HG02763 (cell line): ENCODE data around the gene RYR2.

ENCODE experiments used
- ATAC-seq: cut with Tn5 transposase; IDR thresholded peaks from one replicate; pipeline ENCODE4 v1.9.1; 2021; ENCODE audit warnings: mild to moderate bottlenecking, moderate library complexity; ENCODE audit not compliant: unreplicated experiment

The RYR2 gene

DNA sequence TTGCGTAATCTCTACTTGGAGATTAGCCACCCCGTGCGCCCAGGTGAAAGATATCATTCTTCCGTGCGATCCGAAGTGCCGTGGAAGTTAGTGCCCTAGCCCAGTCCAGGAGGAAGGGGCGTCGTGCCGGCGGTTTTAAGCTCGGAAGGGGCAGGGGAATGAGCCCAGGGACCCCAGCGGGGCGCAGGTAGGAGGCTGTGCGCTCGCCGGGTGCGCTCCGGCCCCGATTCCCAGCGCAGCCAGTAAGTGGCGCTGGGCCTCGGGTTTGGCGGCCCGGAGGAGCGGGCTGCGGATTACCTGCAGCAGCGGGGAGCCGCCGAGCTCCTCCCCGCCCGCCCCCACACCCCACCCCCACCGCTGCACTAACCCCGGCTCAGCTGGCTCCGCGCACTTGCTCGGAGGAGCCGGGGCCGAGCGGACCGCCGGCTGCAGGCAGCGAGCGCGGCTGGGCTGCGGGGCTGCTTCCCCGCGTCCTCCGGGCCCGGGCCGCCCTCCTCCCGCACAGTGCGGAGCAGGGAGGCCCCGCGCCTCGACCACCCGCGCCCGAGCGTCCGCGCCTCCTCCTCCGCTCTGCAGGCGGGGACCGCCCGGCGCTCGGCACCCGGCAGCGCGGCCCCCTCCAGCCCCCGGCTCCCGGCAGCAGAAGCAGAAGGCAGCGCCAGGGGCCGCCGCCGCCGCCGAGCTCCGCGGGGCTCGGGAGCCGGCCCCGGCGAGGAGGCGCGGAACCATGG lies at the start of gene RYR2:
RYR2 (plus strand) TSS at position 390 of the 731 bp plus-strand sequence; CDS start at position 728, 338 bp downstream.
- no peak for ATAC-seq

DNA sequence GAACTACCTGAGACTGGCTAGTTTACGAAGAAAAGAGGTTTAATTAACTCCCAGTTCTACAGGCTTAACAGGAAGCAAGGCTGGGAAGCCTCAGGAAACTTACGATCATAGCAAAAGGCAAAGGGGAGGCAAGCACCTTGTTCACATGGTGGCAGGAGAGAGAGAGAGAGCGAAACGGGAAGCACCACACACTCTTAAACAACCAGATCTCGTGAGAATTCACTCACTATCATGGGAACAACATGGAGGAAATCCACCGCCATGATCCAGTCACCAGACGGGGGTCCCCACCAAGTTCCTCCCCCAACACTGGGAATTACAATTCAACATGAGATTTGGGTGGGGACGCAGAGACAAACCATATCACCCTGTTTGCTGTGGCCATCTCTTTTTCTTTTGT lies 49.5 kb upstream of the RYR2 start:
- no peak for ATAC-seq

DNA sequence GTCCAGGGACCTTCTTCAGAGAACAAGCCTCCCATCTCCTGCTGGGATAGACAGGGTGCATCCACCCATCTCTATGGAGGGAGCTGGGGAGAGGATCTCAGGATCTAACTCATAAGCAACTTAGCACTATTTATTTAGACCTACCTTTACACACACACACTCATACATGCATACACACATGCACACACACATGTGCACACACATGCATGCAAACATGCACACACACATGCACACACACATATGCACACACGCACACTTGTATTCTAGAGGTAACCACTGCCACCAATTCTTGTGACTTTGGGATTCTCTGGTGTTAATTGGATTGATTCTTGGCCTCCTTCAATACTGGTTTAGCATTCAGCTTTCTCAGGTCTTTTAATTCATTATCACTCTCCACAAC lies 47.5 kb upstream of the RYR2 start:
- ATAC-seq: no peak

DNA sequence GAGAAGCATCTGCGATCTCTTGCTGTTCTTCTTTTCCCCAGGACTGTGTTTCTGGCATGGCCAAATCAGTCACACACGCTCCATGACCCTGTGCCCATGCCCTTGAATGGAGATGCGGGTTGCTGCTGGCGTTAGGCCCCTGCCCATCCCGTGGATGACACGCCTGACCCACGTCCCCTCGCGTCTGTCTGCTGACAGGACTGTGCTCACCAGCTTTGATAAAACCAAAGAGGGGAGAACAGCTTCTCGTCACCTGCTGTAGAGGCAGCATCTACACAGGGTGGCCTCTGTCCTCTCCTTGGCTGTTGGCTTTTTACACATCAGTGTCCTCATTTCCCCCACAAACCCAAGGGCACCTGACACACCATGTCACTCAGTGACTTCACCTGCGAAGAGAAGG lies 44.6 kb upstream of the RYR2 start:
- no peak for ATAC-seq

DNA sequence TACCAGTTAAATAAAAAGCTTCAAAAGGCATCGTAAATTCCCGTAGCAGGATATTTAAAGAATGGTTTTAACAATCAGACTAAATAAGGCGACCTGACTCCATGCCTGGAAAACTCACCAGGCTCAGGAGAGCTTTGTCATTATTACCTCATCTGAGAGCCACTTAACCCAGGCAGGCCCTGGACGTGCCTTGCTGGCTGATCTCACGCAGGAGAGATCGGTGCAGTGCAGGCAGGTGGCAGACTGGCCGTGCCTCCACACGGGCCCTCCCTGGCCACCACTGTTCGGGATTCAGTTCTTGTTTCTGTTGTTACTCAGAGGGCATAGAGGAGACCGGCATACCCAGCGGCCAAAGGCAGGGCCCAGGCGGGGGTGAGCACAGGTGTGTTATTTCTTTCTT lies 44.1 kb upstream of the RYR2 start:
- ATAC-seq: no peak

DNA sequence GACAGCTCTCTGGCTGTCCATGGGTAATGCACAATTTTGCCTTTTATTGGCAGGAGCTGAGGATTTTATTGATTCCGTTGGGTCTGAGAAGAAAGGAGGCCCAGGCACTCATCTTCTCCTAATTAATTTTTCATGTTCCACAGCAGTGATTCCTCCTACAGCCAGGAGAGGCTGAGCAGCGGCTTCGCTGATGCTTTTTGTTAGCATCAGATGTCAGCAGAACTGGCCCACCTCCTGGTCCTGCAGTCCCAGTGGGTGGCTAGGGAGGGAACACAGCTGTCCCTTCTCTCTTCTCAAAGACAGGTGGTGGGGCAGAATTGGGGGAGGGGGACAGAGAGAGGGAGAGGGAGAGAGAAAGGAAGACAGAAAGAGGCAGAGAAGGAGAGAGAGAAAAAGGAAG lies 43.4 kb upstream of the RYR2 start:
- ATAC-seq: no peak

DNA sequence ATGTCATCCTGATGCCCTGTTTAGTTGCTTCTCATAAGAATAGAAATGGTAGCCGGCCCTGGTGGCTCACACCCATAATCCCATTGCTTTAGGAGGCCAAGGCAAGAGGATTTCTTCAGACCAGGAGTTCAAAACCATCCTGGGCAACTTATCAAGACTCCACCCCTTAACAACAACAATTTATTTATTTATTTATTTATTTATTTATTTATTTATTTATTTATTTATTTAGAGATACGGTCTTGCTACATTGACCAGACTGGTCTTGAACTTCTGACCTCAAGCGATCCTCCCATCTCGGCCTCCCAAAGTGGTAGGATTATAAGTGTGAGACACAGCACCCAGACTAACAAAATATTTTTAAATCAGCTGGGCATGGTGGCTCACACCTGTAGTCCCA lies 41.8 kb upstream of the RYR2 start:
- no peak for ATAC-seq

DNA sequence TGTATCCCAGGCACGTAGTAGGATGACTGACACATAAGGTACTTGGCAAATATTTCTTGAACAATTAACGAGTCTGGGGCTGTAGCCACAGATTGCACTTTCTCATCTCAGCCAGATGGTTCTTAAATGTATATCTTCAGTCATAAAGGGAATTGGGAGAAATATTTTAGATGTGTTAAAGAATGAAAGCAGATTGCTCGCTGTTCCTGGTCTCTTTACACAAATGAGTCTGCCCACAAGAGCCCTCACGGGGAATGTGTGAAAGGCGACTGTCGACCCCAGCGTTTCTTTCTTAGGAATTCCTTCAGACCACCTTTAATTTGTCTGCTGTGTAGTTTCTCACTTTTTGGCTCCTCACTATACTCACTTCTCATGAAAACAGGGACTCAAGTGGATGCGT lies 38.5 kb upstream of the RYR2 start:
- no peak for ATAC-seq

DNA sequence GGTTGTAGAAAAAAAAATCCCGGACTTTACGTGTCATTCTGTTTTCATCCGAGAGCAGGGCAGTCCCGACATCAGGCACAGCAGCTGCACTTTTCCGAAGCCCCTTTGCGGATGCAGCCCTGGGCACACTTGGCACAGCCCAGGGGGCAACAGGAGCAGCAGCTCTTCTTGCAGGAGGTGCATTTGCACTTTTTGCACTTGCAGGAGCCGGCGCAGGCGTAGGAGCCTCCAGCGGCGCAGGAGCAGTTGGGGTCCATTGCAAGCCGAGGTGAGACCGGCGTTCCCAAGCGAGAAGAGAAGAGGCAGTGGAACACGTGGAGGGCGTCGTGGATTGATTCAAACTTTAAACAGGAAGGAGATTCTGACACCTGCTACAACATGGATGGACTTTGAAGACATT lies 37.9 kb upstream of the RYR2 start, which contains the start of gene MT1HL1:
MT1HL1 (minus strand) TSS at position 326 of the 400 bp plus-strand sequence; CDS start at position 257, 69 bp downstream.
- no peak for ATAC-seq

DNA sequence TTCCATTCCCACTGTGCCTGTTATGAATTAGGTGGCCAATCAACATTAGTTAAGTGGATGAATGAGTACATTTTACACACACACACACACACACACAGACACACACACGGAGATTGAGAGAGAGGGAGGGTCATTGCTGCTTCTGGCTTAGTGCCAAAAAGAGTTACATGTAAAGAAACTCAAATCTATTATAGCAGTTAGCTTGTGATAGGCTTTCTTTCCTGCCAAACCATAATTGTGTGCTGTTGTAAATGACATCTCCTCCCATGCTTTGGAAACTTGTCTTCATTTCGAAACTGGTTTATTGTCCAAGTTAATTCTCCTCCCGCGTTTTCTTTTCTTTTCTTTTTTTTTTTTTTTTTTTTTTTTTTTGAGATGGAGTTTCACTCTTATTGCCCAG lies 36.3 kb upstream of the RYR2 start:
- no peak for ATAC-seq

DNA sequence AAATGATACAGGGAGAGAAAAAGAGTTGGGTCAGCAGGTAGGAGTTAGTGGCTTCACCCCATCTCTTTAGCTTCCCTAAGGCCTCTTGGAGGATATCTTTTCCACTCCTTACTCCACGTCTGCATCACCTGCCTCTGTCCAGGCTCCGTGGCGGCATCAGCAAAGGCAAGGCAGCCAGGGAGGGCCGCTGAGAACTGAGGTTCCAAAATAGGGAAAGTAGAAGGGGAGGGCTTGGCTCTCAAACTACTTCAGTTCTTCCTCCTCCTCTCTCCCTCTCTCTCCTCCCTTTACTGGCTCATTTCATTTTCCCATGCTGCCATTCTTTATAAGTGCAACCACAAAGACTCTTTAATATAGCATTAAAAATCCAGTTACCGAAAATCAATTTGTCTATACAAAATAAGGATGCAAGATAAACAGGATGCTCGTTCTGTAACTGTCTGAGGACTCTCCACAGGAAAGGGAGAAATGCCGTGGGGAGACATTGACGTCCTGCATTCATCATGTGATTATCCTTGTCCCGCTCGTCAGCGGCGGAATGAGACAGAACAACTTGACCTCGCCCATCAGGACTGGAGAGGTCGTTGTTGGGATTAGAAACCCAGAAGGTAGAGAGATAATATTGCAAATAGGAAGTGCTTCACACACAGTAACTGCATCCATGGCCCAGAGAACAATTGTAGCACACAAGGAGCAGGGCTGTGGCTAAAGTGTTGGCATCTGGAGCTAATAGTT lies 34.7 kb upstream of the RYR2 start:
- no peak for ATAC-seq

DNA sequence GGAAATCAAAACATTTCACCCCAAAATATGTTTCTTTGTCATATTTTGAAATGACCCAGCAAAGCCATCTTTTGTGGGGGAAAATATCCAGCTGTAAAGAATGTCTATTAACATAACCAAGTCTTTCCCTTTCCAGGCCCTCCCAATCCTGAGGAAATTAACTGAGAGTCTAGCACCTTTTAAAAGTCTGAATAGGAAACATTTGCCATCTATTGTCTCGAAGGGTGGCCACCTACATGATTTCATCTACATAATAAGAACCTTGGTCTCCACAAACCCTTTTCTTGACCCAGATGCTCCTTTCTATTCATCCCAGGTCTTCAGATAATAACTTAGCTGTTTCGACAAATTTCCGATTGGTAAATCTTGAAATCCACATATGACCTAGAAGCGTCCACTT lies 32.4 kb upstream of the RYR2 start:
- no peak for ATAC-seq

DNA sequence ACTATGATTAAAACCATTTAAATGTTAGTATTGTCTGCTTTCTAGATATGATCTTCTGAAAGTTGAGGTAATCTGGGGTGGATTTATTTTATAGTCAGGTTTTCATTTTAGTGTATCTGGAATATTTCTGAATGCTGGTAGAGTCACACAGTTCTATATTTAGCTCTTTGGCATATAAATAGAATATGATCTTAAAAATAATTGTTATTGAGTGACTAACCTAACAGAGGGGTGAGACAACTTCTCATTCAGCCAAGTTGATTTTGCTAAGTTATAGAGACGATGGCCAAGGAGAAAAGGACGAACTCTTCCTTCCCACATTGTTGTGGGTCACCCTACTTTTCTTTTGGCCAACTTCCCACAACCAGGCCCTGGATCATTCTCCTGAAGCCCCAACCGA lies 30.6 kb upstream of the RYR2 start:
- ATAC-seq: no peak

DNA sequence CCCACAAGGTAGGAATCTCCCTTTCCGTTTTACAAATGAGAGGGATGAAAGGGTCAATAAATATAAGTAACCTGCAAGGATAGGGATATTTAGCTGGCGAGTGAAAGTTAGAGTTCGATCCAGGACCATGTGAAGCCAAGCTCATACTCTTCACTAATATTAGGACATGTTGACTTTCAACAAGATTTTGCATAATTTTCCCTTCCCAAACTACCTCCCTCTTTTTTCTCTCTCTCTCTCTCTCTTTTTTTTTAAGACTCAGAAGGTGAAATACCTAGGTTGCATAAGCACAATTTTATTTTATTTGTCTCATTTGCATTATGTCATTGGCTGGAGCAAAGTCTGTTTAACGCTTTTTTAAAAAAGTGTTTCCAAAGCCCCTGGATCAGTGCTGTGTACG lies 29.6 kb upstream of the RYR2 start:
- no peak for ATAC-seq

DNA sequence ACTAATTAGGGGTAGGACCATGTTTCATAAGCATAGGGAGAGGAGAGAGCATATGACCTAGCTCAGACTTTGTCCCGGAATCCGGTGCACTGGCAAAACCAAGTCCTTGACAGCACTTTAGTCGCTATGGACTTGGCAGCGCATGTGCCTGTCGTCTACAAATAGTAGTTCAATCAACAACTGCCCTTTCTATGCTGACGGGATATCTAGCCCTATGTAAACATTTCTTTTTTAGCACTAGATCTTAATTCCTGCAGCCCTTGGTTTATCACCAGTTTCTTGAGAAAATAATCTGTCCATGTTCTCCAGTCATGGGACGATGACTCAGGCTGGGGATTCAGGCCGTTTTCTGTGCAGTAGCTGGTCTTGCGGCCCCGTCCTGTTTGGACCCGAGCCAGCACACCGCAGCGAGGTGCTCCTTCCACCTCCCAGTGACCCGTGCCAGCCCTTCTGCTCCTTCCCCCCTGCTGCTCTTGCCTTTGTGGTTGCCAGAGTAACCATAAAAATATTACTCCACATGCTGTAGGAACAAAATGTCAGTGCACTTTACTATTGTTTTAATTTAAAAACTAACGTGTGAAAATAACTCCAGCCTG lies 29.1 kb upstream of the RYR2 start:
- no peak for ATAC-seq

DNA sequence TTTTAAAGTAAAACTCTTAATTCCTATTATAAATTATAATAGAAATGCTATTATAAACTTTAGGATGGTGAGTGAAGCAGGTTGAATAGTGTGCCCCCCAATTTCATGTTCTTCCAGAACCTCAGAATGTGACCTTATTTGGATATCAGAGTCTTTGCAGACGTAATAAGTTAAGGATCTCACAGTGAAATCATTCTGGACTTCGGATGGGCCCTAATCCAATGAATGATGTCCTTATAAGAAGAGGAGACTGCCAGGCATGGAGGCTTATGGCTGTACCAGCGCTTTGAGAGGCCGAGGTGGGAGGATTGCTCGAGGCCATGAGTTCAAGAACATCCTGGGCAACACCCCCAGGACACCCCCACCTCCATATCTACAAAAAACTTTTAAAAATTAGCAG lies 28.4 kb upstream of the RYR2 start:
- no peak for ATAC-seq

DNA sequence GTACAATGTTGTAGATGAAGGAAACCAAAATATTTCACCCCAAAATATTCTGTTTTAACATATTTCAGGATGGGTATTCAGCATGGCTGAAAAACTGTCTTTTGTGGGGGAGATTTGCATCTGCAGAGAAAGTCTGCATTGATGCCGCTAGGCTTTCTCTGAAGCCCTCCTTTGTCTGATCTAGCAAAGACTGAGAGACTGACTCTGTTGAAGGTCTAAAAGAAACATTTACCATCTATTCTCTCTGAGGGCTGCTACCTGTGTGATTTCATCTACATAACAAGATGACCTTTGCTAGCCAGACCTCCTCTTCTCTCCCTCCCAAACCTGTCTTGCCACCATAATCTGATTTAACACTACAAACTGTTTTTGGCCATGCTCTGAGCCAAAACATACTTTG lies 25.4 kb upstream of the RYR2 start:
- ATAC-seq: no peak

DNA sequence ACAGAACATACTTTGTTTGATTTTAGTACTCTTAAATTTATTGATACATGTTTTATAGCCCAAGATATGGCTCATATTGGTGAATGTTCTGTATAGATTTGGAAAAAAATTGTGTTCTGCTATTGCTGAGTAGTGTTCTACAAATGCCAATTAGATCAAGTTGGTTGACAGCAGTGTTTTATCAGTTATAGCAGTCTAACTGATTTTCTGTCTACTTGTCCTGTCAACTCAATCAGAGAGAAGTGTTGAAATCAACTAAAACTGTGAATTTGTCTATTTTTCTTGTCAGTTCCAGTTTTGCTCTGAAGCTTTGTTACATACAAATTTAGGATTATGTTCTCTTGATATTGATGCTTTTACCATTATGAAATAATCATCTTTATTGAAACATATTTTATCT lies 23.1 kb upstream of the RYR2 start:
- no peak for ATAC-seq

DNA sequence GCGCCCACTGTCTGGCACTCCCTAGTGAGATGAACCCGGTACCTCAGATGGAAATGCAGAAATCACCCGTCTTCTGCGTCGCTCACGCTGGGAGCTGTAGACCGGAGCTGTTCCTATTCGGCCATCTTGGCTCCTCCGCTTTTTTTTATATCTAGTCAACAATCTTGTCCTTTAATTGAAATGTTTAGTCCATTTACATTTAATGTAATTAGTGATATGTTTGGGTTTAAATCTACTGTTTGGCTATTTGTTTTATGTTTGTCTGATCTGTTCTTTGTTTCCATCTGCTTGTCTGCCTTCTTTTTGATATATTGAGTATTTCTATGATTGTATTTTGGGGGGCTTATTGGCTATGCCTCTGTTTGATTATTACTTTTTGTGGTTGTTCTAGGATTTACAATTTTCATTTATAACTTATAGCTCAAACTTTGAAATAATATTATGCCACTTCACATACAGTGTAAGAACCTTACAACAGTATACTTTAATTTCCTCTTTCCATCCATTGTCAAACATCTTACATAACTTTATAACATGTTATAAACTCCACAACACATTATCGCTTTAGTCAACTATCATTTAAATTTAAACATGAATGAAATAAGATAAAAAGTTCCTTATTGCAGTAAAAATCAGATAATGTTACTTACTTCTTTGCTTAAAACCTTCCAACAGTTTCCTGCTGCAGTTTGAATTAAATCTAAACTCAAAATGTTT lies 16.5 kb upstream of the RYR2 start:
- ATAC-seq: no peak

DNA sequence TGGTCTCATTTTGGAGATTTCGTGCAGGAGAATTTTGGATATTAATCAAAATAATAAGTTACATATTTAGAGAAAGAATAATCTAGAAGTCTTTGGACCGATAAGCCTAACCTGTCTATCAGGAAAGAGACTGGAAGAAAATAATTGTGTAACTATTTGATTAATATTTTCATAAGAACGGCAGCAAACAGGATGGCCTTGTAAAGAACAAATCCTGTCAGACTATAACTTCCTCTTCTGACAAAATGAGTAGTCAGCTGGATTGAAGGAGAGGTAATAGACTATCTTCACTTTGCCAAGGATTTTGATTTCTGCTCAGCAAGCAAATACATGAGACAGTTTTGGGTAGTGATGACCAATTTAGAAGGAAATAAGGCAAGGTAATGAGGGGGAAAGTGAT lies 12.7 kb upstream of the RYR2 start:
- no peak for ATAC-seq

DNA sequence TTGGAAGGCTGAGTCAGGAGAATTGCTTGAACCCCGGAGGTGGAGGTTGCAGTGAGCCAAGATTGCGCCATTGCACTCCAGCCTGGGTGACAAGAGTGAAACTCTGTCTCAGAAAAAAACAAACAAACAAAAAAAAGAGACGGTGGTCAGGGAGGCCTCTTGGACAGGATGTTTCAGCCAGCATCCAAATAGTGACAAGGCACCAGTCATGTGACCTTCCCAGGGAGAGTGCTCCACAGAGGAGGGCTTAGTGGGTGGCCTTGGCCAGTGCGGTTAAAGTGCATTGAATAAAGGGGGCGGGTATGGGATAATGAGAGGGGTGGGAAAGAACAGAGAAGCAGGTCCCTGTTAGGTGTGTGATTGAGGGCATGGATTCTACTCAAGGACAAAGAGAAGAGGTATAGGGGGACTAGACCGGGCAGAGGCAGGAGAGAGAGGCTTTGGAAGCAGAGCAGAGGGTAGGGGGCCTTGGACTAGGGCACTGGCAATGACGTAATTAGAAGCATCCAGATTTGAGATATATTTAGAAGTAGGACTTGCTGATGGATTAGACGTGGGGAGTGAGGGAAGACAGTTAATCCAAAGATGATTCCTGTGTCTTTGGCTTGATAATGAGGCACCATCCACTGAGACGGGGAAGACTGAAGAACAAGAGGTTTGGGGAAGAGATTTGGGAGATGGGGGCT lies 12.0 kb upstream of the RYR2 start:
- ATAC-seq: no peak
